K562 (cell line): ENCODE measurements around the gene RCE1. TPM values are rescaled to one million over a fixed set of nuclear protein-coding genes. Genes with fewer than 3 reads are reported as not detected.
A peak's percentile ranks its signal among the peaks of the same experiment; 100 is the strongest.

Experiments used
- BMI1 ChIP-seq: fragments of 150-350 bp; IDR thresholded peaks from 2 replicates; pipeline ENCODE4 v1.6.1; 2014; ENCODE audit warnings: low read length
- CBFA2T3 ChIP-seq: fragments of 450-650 bp; IDR thresholded peaks from 2 replicates; pipeline ENCODE4 v1.6.1; 2017
- CTBP1 ChIP-seq: fragments of 450-650 bp; IDR thresholded peaks from 2 replicates; pipeline ENCODE4 v1.6.1; 2016; ENCODE audit warnings: borderline replicate concordance
- ELF2 ChIP-seq: fragments of 250-450 bp; sonication (Bioruptor Pico); IDR thresholded peaks from 2 replicates; pipeline ENCODE4 v1.5.0; 2021; ENCODE audit warnings: mild to moderate bottlenecking
- ERF ChIP-seq: fragments of 450-650 bp; formaldehyde crosslinking; IDR thresholded peaks from 2 replicates; pipeline ENCODE4 v1.4.0; 2020; ENCODE audit warnings: mild to moderate bottlenecking, mixed read lengths
- ESRRB ChIP-seq: fragments of 250-450 bp; sonication (Bioruptor Pico); IDR thresholded peaks from 2 replicates; pipeline ENCODE4 v1.5.0; 2020; ENCODE audit warnings: mild to moderate bottlenecking, moderate library complexity, borderline replicate concordance
- ETV1 ChIP-seq: fragments of 450-650 bp; conservative IDR thresholded peaks from 2 replicates; pipeline ENCODE4 v1.6.1; 2016; ENCODE audit warnings: missing genetic modification characterization, control low read depth, low read depth, missing compliant biosample characterization
- FIP1L1 ChIP-seq: fragments of 200-400 bp; formaldehyde crosslinking; IDR thresholded peaks from 2 replicates; pipeline ENCODE4 v1.6.1; 2018; ENCODE audit warnings: mild to moderate bottlenecking, low read depth, low read length; ENCODE audit not compliant: poor library complexity, severe bottlenecking
- FOXK2 ChIP-seq, 2 experiments: fragments of 450-650 bp; IDR thresholded peaks in 1 of 2; conservative IDR thresholded peaks in 1 of 2; 2 replicates each; pipeline ENCODE4 v1.6.1; 2016; ENCODE audit warnings: low read depth in 2 of 2, mild to moderate bottlenecking in 1 of 2
- HDAC3 ChIP-seq: fragments of 450-650 bp; IDR thresholded peaks from 2 replicates; pipeline ENCODE4 v1.6.1; 2018; ENCODE audit warnings: borderline replicate concordance, mild to moderate bottlenecking, moderate library complexity; ENCODE audit not compliant: partially characterized antibody
- HDGF ChIP-seq: fragments of 450-650 bp; IDR thresholded peaks from 2 replicates; pipeline ENCODE4 v1.6.1; 2016
- HNRNPUL1 ChIP-seq: fragments of 200-400 bp; formaldehyde crosslinking; IDR thresholded peaks from 2 replicates; pipeline ENCODE4 v1.6.1; 2017; ENCODE audit warnings: low read length
- MECOM ChIP-seq: fragments of 250-450 bp; sonication (Bioruptor Pico); IDR thresholded peaks from 2 replicates; pipeline ENCODE4 v1.8.0; 2022; ENCODE audit warnings: inconsistent platforms
- MYBL2 ChIP-seq, 2 experiments: fragments of 450-650 bp in 1 of 2; sonication (generic) in 1 of 2; formaldehyde crosslinking in 1 of 2; IDR thresholded peaks; 2 replicates each; pipeline versions ENCODE4 v1.6.1 to v1.8.1; 2017 to 2022; ENCODE audit warnings: borderline replicate concordance in 1 of 2, inconsistent platforms in 1 of 2, low read depth in 1 of 2, mild to moderate bottlenecking in 1 of 2, missing genetic modification reagents in 1 of 2, moderate library complexity in 1 of 2
- NELFE ChIP-seq: IDR thresholded peaks from 2 replicates; pipeline ENCODE4 v1.6.1; 2011; ENCODE audit warnings: mild to moderate bottlenecking; ENCODE audit not compliant: insufficient read depth, insufficient read length
- PHTF2 ChIP-seq: fragments of 250-450 bp; sonication (Bioruptor Pico); IDR thresholded peaks from 2 replicates; pipeline ENCODE4 v1.5.0; 2021; ENCODE audit warnings: mild to moderate bottlenecking
- POLR2AphosphoS5 ChIP-seq: IDR thresholded peaks from 2 replicates; pipeline ENCODE4 v1.6.1; 2011; ENCODE audit warnings: mild to moderate bottlenecking, low read depth, low read length, moderate library complexity; ENCODE audit not compliant: control insufficient read depth, insufficient read depth
- RBM14 ChIP-seq: fragments of 200-400 bp; formaldehyde crosslinking; IDR thresholded peaks from 2 replicates; pipeline ENCODE4 v1.6.1; 2018; ENCODE audit warnings: low read depth, mild to moderate bottlenecking, low read length, moderate library complexity, borderline replicate concordance; ENCODE audit not compliant: insufficient read depth
- ZC3H11A ChIP-seq: IDR thresholded peaks from 2 replicates; pipeline ENCODE4 v1.6.1; 2012; ENCODE audit warnings: low read depth, low read length, improper control_type of control experiment
- ZNF165 ChIP-seq: fragments of 250-450 bp; sonication (Bioruptor Pico); IDR thresholded peaks from 2 replicates; pipeline ENCODE4 v1.4.0; 2020; ENCODE audit warnings: borderline replicate concordance
- ZNF507 ChIP-seq: conservative IDR thresholded peaks from 2 replicates; pipeline ENCODE4 v1.6.1; 2017; ENCODE audit warnings: missing genetic modification characterization, missing compliant biosample characterization
- ZNF696 ChIP-seq: fragments of 250-450 bp; sonication (Bioruptor Pico); conservative IDR thresholded peaks from 2 replicates; pipeline ENCODE4 v1.4.0; 2020; ENCODE audit warnings: mild to moderate bottlenecking, moderate library complexity
- polyA plus RNA-seq, 8 experiments: library from polyadenylated mRNA; depleted of rRNA in 4 of 8; stranded (reverse) in 5 of 8; unstranded in 3 of 8; fragments of >200 nt; fragmentation: Nextera tagmentation in 2 of 8; fragmentation: Illumina TruSeq in 1 of 8; extraction: Ambion mirVana in 2 of 8; extraction: Trizol in 1 of 8; gene quantifications; 2 replicates each; pipeline versions ENCODE4 v1.2.1 to v1.2.3, GENCODE V29; 2011 to 2014; ENCODE audit warnings: inconsistent platforms in 1 of 8, missing spikeins in 1 of 8
- total RNA-seq, 7 experiments: library from RNA; depleted of rRNA in 6 of 7; stranded (reverse); fragments of >200 nt in 6 of 7; fragmentation: Illumina TruSeq in 2 of 7; extraction: Trizol in 2 of 7; gene quantifications; 2 replicates each; pipeline versions ENCODE4 v1.2.1 to v1.2.3, GENCODE V29; 2011 to 2021; ENCODE audit warnings: low replicate concordance in 1 of 7
- TF ChIP-seq, protein P1 (sequence below): sonication (generic); formaldehyde crosslinking; IDR thresholded peaks from 2 replicates; pipeline ENCODE4 v1.8.1; 2023; ENCODE audit warnings: missing genetic modification reagents, mild to moderate bottlenecking, borderline replicate concordance
- TF ChIP-seq, protein P2 (sequence below): fragments of 250-450 bp; sonication (Bioruptor Pico); IDR thresholded peaks from 2 replicates; pipeline ENCODE4 v1.5.0; 2022; ENCODE audit warnings: mild to moderate bottlenecking

The RCE1 gene
- total and polyA plus RNA-seq, 9 of the 15 experiments (the other 6 are each of a cell fraction or from before 2014, with no cell fraction given): 0.75 to 41.5 (median 15.1) TPM

DNA sequence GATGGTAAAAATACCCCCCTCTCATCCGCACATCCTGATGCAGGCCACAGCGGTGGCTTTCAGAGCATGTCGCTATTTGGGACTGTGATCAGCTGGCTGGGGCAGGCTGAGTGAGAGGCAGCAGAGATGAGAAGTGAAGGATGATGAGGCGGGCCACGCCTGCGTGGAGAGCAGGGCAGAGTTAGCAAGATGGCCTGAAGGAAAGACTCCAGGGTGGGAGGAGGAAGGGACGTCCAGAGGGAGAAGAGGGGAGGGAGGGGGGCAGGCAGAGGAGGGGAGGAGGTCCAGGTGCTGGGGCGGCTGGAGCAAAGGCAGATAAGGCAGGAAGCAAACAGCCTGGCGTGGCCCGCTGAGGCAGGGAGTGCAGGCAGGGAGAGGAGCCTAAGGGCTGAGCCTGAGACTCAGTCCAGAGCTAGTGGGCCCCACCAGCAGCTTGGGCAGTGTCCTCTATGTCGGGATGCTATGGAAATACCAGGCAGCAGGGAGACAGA, 42.8 kb downstream of the RCE1 start (continued):
- TF ChIP-seq, protein P1, sequence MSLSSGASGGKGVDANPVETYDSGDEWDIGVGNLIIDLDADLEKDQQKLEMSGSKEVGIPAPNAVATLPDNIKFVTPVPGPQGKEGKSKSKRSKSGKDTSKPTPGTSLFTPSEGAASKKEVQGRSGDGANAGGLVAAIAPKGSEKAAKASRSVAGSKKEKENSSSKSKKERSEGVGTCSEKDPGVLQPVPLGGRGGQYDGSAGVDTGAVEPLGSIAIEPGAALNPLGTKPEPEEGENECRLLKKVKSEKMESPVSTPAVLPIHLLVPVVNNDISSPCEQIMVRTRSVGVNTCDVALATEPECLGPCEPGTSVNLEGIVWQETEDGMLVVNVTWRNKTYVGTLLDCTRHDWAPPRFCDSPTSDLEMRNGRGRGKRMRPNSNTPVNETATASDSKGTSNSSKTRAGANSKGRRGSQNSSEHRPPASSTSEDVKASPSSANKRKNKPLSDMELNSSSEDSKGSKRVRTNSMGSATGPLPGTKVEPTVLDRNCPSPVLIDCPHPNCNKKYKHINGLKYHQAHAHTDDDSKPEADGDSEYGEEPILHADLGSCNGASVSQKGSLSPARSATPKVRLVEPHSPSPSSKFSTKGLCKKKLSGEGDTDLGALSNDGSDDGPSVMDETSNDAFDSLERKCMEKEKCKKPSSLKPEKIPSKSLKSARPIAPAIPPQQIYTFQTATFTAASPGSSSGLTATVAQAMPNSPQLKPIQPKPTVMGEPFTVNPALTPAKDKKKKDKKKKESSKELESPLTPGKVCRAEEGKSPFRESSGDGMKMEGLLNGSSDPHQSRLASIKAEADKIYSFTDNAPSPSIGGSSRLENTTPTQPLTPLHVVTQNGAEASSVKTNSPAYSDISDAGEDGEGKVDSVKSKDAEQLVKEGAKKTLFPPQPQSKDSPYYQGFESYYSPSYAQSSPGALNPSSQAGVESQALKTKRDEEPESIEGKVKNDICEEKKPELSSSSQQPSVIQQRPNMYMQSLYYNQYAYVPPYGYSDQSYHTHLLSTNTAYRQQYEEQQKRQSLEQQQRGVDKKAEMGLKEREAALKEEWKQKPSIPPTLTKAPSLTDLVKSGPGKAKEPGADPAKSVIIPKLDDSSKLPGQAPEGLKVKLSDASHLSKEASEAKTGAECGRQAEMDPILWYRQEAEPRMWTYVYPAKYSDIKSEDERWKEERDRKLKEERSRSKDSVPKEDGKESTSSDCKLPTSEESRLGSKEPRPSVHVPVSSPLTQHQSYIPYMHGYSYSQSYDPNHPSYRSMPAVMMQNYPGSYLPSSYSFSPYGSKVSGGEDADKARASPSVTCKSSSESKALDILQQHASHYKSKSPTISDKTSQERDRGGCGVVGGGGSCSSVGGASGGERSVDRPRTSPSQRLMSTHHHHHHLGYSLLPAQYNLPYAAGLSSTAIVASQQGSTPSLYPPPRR (CRISPR knock-in tag): no peak
- TF ChIP-seq FOXK2 (conservative IDR thresholded peaks at IDR 0.05 in 1 of 2, IDR thresholded peaks at IDR 0.05 in 1 of 2; ENCODE audit: low read depth in 2 of 2) (no peak), HDGF (no peak), HDAC3 (no peak), BMI1 (no peak), ETV1 (peak; percentile 33; the same call in 1 of the 2 replicates), ZNF696 (CRISPR knock-in tag) (no peak), PHTF2 (CRISPR knock-in tag) (no peak), ERF (CRISPR knock-in tag) (no peak), ZC3H11A (no peak), HNRNPUL1 (no peak), NELFE (no peak), ZNF165 (CRISPR knock-in tag) (no peak), FIP1L1 (no peak), ZNF507 (no peak), POLR2AphosphoS5 (no peak), MYBL2 (IDR thresholded peaks at IDR 0.05; ENCODE audit: low read depth) (no peak), MYBL2 (CRISPR knock-in tag; IDR thresholded peaks at IDR 0.05; ENCODE audit: borderline replicate concordance) (no peak), MECOM (CRISPR knock-in tag) (no peak), CTBP1 (0 out of 2 replicates have a peak, but pooled peaks have one; percentile 25), CBFA2T3 (peak; percentile 63), ELF2 (CRISPR knock-in tag) (no peak), ESRRB (CRISPR knock-in tag) (no peak), RBM14 (no peak)
- TF ChIP-seq, protein P2, sequence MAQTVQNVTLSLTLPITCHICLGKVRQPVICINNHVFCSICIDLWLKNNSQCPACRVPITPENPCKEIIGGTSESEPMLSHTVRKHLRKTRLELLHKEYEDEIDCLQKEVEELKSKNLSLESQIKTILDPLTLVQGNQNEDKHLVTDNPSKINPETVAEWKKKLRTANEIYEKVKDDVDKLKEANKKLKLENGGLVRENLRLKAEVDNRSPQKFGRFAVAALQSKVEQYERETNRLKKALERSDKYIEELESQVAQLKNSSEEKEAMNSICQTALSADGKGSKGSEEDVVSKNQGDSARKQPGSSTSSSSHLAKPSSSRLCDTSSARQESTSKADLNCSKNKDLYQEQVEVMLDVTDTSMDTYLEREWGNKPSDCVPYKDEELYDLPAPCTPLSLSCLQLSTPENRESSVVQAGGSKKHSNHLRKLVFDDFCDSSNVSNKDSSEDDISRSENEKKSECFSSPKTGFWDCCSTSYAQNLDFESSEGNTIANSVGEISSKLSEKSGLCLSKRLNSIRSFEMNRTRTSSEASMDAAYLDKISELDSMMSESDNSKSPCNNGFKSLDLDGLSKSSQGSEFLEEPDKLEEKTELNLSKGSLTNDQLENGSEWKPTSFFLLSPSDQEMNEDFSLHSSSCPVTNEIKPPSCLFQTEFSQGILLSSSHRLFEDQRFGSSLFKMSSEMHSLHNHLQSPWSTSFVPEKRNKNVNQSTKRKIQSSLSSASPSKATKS (CRISPR knock-in tag): no peak
